Superior temporal gyrus (tissue), 1 donor: ENCODE data around the gene UNK.

ENCODE experiments used
- DNase-seq: peaks from one replicate; pipeline ENCODE4 v3.0.0-alpha.2; 2016; ENCODE audit errors: extremely low spot score

The UNK gene

GRCh38 chr17:75820094-75821080, 35.8 kb downstream of the UNK start:
- DNase-seq = no peak

GRCh38 chr17:75821552-75821951, 36.9 kb downstream of the UNK start:
- no peak for DNase-seq

DNA sequence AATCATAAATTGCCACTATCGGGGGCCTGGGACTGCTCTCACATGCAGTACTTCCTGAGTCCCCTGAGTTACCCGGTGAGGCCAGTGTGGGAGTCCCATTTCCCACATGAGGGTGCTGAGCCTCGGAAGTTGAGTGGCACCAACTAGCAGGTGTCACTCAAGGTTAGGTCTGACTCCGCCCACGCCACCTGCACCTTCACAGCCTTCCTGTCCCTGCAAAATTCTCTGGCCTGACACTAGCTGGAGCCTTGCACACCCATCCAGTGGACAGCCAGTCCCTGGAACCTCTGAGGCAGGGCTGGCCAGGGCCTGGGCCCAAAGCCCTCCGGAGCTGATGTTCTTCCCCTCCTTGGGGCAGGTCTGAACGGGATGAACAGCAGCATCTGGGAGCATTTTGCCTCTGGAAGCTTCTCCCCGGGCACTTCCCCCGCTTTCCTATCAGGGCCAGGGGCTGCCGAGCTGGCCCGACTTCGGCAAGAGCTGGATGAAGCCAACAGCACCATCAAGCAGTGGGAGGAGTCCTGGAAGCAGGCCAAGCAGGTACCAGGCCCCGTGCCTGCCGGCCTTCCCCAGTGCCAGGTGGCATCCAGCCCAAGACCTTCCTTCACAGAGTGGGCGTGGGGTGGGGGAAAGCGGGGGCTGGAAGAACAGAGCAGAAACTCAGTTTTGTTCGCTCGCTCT, 37.7 kb downstream of the UNK start:
- DNase-seq = no peak

- DNase-seq = no peak
These were observed 38.2 kb downstream of the UNK start for GRCh38 chr17:75822800-75823166.

DNA sequence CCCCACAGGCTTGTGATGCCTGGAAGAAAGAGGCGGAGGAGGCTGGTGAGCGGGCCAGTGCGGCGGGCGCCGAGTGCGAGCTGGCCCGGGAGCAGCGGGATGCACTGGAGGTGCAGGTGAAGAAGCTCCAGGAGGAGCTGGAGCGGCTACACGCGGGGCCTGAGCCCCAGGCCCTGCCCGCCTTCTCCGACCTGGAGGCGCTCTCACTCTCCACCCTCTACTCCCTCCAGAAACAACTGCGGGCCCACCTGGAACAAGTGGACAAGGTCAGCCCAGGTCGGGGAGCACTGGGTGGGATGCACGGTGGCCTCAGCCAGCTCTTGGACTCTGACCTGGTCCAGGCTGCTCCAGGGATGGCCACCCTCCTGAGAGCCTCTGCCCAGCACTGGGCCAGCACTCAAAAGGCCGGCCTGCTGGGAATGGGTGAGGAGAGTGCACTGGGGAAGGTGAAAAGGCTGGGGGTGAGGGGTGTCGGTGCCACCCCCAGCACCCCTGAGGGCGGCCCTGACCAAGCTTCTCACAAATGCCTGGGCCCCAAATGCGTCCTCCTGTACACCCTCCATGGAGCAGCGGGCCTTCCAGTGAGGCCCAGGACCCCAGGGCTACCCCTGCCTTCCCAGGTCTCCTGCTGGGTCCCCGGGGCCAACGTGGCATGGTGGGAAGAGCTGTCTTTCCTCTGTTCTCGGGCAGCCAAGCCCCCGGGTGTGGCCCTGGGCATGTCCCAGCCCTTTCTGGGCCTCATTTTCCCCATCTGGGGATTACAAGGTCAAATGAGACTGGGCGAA, 38.8 kb downstream of the UNK start:
- no peak for DNase-seq

DNA sequence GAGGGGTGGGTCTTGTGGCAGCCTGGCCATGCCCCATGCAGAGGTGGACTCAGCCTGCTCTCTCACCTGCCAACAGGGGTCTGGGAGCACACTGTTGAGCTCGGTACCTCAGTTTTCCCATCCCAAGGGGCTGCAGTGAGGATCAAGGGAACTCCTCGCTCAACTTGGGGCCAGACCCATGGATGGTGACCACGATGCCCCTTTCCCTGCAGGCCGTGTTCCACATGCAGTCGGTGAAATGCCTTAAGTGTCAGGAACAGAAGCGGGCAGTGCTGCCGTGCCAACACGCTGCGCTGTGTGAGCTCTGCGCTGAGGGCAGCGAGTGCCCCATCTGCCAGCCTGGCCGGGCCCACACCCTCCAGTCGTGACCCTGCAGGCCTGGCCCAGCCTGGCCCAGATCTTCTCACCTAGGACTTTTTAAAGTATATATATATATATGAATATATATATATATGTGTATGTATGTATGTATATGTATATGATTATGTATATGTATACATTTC, 39.5 kb downstream of the UNK start:
- no peak for DNase-seq

- DNase-seq = no peak
These were observed 40.1 kb downstream of the UNK start for GRCh38 chr17:75824666-75825065.

DNA sequence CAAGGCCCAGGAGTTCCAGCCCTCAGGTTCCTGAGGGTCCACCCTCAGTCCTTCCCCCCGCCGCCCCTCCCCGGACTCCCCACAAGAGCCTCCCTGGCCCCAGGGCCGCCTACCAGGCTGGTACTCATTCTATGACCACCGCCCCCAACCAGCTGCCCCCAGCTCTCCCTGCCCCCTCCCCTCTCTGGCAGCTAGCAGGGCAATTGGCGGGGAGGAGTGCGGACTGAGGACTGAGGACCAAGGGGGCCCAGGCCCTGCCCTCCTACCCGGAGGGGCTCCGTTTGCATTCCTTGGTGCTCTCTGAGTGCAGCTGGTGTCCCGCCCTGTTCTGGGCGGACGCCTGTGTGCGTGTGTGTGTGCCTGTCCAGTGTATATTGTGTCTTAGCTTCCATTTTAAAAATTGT, 40.5 kb downstream of the UNK start:
- no peak for DNase-seq

GRCh38 chr17:75825748-75826370, 41.3 kb downstream of the UNK start:
- no peak for DNase-seq

GRCh38 chr17:75826561-75827307, 42.1 kb downstream of the UNK start:
- DNase-seq = no peak

DNA sequence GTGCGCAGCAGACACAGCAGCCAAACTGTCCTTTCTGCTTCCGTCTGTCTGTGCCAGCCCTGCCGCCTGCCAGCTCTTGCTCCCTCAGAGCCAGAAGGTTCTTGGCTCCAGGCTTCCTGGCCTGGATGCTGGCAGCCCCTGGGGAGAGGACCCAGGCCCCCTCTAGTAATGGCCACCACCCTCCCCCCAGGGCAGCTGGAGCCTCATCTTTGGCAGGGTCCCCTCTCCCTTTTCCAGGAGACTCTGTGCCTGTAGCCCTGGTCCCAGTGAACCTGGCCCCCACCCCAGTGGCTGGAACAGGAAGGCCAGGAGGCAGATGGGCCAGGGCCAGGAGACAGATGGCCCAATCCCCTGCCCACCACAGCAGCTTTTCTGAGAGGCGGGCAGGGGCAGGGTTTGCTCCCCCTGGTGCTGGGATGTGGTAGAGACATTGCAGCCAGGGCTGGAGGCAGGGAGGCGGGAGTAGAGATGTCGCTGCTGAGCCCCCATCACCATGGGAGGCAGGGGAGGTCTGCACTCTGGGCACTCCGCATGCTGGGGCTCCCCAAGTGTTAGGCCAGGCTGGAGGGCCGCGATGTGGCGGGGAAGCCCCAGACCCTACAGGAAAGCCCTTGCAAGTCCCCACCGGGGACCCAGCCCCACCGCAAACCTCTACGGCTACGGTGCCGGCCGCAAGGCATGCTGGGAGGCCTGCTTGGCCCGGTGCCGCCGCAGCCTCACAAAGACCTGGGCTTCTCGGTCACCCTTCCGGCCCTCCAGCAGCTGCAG, 42.9 kb downstream of the UNK start:
- peak; percentile 43 for DNase-seq

GRCh38 chr17:75828076-75828400, 43.4 kb downstream of the UNK start:
- no peak for DNase-seq

- no peak for DNase-seq
These were observed 44.1 kb downstream of the UNK start for GRCh38 chr17:75828741-75829140.

GRCh38 chr17:75829747-75830146, 45.1 kb downstream of the UNK start:
- DNase-seq = no peak

GRCh38 chr17:75830164-75831031, 45.8 kb downstream of the UNK start:
- DNase-seq = no peak

DNA sequence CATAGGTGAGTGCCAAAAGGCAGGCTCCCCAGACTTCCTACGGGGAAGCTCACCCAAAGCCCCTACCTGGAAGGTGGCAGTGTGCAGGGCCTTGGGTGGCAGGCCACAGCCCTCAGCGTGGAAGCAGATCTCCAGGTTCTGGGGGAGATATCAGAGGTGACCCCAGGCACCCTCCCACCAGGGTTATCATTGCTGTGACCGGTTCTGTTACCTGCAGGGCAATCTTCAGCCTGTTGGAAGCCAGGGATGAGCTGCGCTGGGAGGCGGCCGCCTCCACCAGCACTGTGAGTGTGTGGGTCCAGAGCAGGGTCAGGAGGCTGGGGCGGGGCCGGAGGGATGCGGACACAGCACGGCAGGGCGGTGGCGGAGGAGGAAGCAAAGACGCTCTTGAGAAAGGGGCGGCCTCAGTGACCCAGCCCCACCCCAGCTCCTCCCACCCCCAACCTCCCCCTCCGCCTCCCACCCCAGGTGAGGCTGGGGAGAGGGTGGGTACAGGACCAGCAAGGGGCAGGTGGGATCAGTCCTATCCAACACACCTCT, 46.5 kb downstream of the UNK start:
- DNase-seq = no peak

DNA sequence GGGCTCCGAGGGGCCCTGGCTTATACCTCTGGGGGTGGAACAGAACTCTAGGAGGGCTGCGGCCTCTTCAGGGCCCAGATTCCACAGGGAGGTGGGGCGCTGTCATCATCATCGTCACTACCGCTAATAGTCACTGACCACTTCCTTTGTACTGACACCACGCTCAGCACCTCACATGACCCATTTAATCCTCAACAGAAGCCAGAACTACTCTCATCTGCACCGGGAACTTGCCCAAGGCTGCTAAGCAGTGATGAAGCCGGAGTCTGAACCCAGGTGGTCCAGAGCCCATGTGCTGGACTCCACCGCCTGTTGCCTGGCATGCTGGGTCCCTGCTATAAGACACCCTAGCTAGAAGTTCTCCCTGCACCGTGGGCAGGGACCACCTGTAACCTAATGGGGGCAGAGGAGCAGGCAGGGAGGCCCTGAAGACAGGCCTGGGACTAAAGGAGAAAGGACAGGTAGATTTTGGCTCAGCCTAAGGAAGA, 47.6 kb downstream of the UNK start:
- DNase-seq = no peak

GRCh38 chr17:75832652-75833400, 48.2 kb downstream of the UNK start:
- DNase-seq = no peak
